Nephron progenitor cell (in vitro differentiated cells): ENCODE data around the gene DDX10.
A peak's percentile ranks its signal among the peaks of the same experiment; 100 is the strongest.

ENCODE experiments used
- DNase-seq: peaks from one replicate; pipeline ENCODE4 v3.0.0; 2021
- H3K27ac Mint-ChIP-seq: 2 replicates; pipeline ENCODE4 v1.8.0; 2021; ENCODE audit warnings: mild to moderate bottlenecking, moderate library complexity, mixed read lengths
- H3K27me3 Mint-ChIP-seq: 2 replicates; pipeline ENCODE4 v1.8.0; 2021; ENCODE audit warnings: mild to moderate bottlenecking, low read depth, mixed read lengths; ENCODE audit not compliant: poor library complexity
- H3K36me3 Mint-ChIP-seq: 2 replicates; pipeline ENCODE4 v1.8.0; 2021; ENCODE audit warnings: low read depth, mixed read lengths
- H3K4me1 Mint-ChIP-seq: 2 replicates; pipeline ENCODE4 v1.8.0; 2021; ENCODE audit warnings: mixed read lengths
- H3K4me3 Mint-ChIP-seq: 2 replicates; pipeline ENCODE4 v1.8.0; 2021; ENCODE audit warnings: mild to moderate bottlenecking, moderate library complexity, mixed read lengths
- H3K9me3 Mint-ChIP-seq: 2 replicates; pipeline ENCODE4 v1.8.0; 2021; ENCODE audit warnings: mild to moderate bottlenecking, moderate library complexity, mixed read lengths
- TF ChIP-seq, protein P1 (sequence below): fragments of 200-600 bp; sonication (generic); IDR thresholded peaks from 2 replicates; pipeline ENCODE4 v1.5.0; 2021; ENCODE audit warnings: antibody characterized with exemption

DDX10 gene

DNA sequence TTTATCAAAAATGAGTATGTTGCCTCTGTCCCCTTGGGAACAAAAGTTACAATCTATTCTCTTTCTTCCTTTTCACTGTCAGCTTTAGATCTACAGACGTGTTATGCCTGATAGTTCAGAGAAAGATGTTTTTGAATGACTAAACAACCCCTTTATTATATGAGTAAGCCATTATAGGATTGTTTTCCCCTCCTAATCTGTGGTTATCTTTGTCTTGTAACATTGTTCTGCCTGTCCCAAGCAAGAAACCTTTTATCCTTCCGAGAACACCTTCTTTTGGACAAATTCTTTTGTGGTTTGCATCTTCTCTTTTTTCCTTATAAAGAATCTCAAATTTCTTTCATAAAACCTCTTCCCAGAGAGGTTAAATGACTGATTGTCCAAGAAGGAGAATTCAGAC, 208.4 kb downstream of the DDX10 start:
- TF ChIP-seq, protein P1, sequence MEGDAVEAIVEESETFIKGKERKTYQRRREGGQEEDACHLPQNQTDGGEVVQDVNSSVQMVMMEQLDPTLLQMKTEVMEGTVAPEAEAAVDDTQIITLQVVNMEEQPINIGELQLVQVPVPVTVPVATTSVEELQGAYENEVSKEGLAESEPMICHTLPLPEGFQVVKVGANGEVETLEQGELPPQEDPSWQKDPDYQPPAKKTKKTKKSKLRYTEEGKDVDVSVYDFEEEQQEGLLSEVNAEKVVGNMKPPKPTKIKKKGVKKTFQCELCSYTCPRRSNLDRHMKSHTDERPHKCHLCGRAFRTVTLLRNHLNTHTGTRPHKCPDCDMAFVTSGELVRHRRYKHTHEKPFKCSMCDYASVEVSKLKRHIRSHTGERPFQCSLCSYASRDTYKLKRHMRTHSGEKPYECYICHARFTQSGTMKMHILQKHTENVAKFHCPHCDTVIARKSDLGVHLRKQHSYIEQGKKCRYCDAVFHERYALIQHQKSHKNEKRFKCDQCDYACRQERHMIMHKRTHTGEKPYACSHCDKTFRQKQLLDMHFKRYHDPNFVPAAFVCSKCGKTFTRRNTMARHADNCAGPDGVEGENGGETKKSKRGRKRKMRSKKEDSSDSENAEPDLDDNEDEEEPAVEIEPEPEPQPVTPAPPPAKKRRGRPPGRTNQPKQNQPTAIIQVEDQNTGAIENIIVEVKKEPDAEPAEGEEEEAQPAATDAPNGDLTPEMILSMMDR: no peak
- Mint-ChIP-seq H3K36me3 (no peaks in the 10 kb centered on the region), H3K4me3 (no peak overlapping the region), H3K27ac (peak overlapping the region; percentile 10), H3K9me3 (no peaks in the 10 kb centered on the region), H3K4me1 (peaks cover 23% of the 10 kb centered on the region), H3K27me3 (no peaks in the 10 kb centered on the region)
- DNase-seq: no peak

DNA sequence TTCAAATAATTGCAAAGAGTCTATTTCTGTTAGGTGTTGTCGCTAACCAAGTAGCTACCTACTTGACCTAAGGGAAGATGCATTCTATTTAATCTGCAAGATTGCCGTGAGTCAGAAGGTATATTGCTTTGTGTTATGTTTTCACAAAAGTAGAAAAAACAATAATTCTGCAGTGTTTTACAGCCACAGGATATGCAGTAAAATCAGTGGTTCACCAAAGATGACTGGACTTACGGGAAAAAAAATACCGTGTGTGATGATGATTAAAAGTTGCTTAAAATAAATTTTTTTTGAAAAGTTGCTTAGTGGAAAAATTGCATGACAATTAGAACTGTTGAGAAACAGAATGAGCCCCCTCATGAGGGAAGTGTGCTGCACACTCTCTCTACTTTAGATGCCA, 209.1 kb downstream of the DDX10 start:
- Mint-ChIP-seq H3K27me3 (no peaks in the 10 kb centered on the region), H3K4me1 (peaks cover 23% of the 10 kb centered on the region), H3K27ac (peak overlapping the region; percentile 64), H3K9me3 (no peaks in the 10 kb centered on the region), H3K36me3 (no peaks in the 10 kb centered on the region), H3K4me3 (no peak overlapping the region)
- DNase-seq: no peak
- TF ChIP-seq, protein P1: no peak

DNA sequence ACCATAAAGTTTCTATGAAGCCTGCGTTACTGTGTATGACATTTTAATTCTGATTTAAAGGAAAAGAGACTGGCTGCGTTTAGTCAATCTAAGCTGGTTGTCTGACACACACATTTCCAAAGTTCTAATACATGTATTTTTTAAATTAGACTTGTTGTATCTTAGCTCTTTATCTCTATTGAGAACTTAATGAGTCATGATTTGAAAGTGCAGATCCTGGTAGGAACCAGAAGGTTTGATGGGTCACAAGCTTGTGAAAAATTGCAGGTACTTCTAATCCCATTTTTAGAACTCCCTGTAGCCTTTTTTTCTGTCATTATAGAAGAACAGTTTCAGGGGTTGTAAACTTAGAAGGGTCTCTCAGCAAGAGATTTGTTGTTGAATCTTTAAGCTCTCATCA, 210.3 kb downstream of the DDX10 start:
- Mint-ChIP-seq H3K4me3 (no peak overlapping the region), H3K36me3 (no peaks in the 10 kb centered on the region), H3K27ac (peak overlapping the region; percentile 84), H3K9me3 (no peaks in the 10 kb centered on the region), H3K27me3 (no peaks in the 10 kb centered on the region), H3K4me1 (peaks cover 22% of the 10 kb centered on the region)
- DNase-seq: no peak
- TF ChIP-seq, protein P1: no peak

DNA sequence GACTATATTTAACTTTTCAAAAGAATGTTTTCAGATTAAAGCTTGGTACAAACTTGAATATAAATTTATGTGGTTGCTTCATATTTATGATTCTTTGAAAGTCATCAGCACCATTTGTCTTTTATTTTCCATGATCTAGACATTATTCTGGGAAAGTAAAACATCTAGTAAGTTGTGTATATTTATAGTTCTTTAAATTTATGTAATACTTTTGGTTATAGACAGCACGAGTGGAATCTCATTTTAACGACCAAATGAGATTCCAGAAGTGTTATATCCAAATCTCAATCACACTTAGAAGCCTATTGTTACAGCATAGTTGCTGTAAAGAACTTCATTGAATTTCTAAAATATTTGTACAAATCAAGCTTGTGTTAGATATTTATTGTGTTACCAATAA, 212.3 kb downstream of the DDX10 start:
- no peak for DNase-seq
- Mint-ChIP-seq H3K27me3 (no peaks in the 10 kb centered on the region), H3K4me3 (no peak overlapping the region), H3K36me3 (no peaks in the 10 kb centered on the region), H3K27ac (no peak overlapping the region), H3K4me1 (peaks cover 27% of the 10 kb centered on the region), H3K9me3 (no peaks in the 10 kb centered on the region)
- TF ChIP-seq, protein P1: no peak

DNA sequence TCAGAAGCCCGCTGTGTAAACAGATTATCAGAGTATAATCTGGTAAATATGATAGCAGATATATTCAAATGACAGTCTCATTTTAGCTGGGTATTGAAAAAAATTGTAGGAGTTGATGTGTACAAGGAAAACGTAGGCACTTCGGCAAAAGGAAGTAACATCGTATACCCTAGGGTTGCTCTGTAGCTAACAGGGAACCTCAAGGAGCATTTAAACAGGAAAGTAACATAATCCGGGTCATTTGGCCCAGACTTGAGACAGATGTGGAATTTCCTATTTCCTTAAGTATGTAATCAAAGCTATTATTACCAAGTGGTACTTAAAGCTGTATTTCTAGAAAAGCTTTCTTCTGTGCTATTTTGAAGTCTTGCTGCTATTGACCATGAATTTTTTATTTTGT, 215.6 kb downstream of the DDX10 start:
- Mint-ChIP-seq H3K27me3 (no peaks in the 10 kb centered on the region), H3K9me3 (no peaks in the 10 kb centered on the region), H3K4me1 (peaks cover 12% of the 10 kb centered on the region), H3K36me3 (no peaks in the 10 kb centered on the region), H3K27ac (no peak overlapping the region), H3K4me3 (no peak overlapping the region)
- TF ChIP-seq, protein P1: no peak
- no peak for DNase-seq

DNA sequence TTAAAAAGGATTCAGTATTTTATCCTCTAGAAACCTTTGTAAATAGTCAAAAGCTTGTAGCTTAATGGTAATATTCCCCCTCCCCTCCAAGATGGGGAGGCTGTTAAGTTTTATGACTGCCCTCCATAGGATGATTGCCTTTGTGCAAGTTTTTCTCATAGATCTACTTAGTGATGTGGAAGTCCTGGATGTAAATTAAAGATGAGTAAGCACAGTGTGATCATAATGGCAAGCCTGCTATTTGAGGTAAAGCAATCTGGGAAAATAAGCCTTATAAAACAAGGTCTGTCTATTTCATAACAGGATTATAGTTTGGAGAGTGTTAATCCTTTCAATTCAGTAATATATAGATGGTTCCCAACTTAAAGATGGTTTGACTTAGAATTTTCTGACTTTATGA, 216.3 kb downstream of the DDX10 start:
- Mint-ChIP-seq H3K36me3 (no peaks in the 10 kb centered on the region), H3K4me1 (peaks cover 10% of the 10 kb centered on the region), H3K27me3 (no peaks in the 10 kb centered on the region), H3K9me3 (no peaks in the 10 kb centered on the region), H3K27ac (no peak overlapping the region), H3K4me3 (no peak overlapping the region)
- TF ChIP-seq, protein P1: no peak
- no peak for DNase-seq
